Activated CD4-positive, alpha-beta memory T cell treated with anti-CD3 and anti-CD28 coated beads, Interleukin-2, amount 10 ng/mL, durations not matched to agents 7 days and 5 days (primary cell): ENCODE measurements around the gene CADM4. TPM values are rescaled to one million over a fixed set of nuclear protein-coding genes. Genes with fewer than 3 reads are reported as not detected.
A peak's percentile ranks its signal among the peaks of the same experiment; 100 is the strongest.
"Not testable (repeated sequence)": the region's sequence is repeated elsewhere in the genome, so short reads cannot be mapped to it uniquely, and the experiment has no call there.

Experiments used
- CTCF ChIA-PET: fragments of 350-600 bp; sonication (Branson Sonifier 250); formaldehyde crosslinking; loops from one replicate; lab custom pipeline; 2021; ENCODE audit warnings: antibody characterized with exemption, inconsistent platforms; lab: Charles Lee
- POLR2A ChIA-PET: fragments of 350-600 bp; sonication (Branson Sonifier 250); formaldehyde crosslinking; loops from one replicate; lab custom pipeline; 2021; ENCODE audit warnings: antibody characterized with exemption; lab: Charles Lee
- DNase-seq: peaks from one replicate; pipeline ENCODE4 v3.0.0-alpha.2; 2020
- H3K27ac Mint-ChIP-seq: one replicate; pipeline ENCODE4 v1.8.0; 2021; ENCODE audit warnings: mild to moderate bottlenecking, mixed read lengths
- H3K27me3 Mint-ChIP-seq: one replicate; pipeline ENCODE4 v1.8.0; 2021; ENCODE audit warnings: mixed read lengths
- H3K36me3 Mint-ChIP-seq: one replicate; pipeline ENCODE4 v1.8.0; 2021; ENCODE audit warnings: low read depth, mixed read lengths
- H3K4me1 Mint-ChIP-seq: one replicate; pipeline ENCODE4 v1.8.0; 2021; ENCODE audit warnings: mixed read lengths
- H3K4me3 Mint-ChIP-seq: one replicate; pipeline ENCODE4 v1.8.0; 2021; ENCODE audit warnings: mild to moderate bottlenecking, mixed read lengths
- H3K9me3 Mint-ChIP-seq: one replicate; pipeline ENCODE4 v1.8.0; 2021; ENCODE audit warnings: mixed read lengths
- total RNA-seq, 2 experiments: library from RNA; stranded (reverse); gene quantifications; one replicate each; pipeline ENCODE4 v1.2.3, GENCODE V29; 2021

Gene CADM4
- total RNA-seq, 2 experiments from 2014 or later: 0.43 to 0.60 TPM

- peaks cover 74% of the 10 kb centered on the region for H3K36me3 Mint-ChIP-seq
- H3K27me3 Mint-ChIP-seq: no peaks in the 10 kb centered on the region
- peaks cover 11% of the 10 kb centered on the region for H3K9me3 Mint-ChIP-seq
- DNase-seq: no peak
- peaks cover 5% of the 10 kb centered on the region for H3K4me1 Mint-ChIP-seq
- CTCF ChIA-PET: no interaction called here
- no peak overlapping the region for H3K27ac Mint-ChIP-seq
- no peak overlapping the region for H3K4me3 Mint-ChIP-seq
- POLR2A ChIA-PET: no interaction called here
Measured at GRCh38 chr19:43658494-43658893, 18.8 kb upstream of the CADM4 start.

DNA sequence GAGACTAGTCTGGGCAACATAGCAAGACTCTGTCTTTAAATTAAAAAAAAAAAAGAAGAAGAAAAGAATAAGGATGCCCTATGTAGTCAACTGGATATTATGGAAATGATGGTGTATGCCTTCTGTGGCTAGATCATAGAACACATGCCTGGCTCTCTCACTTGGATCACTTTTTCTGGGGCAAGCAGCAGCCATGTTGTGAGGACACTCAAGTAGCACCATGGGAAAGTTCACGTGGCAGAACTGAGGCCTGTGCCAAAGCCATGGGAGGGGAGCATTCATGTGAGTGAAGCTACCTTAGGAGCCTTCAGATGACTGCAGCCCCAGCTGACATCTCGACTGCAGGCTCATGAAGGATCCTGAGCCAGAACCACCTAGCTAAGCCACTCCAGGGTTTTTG is 18.4 kb upstream of the CADM4 start:
- POLR2A ChIA-PET: no interaction called here
- Mint-ChIP-seq H3K36me3 (peaks cover 76% of the 10 kb centered on the region), H3K9me3 (peaks cover 11% of the 10 kb centered on the region)

DNA sequence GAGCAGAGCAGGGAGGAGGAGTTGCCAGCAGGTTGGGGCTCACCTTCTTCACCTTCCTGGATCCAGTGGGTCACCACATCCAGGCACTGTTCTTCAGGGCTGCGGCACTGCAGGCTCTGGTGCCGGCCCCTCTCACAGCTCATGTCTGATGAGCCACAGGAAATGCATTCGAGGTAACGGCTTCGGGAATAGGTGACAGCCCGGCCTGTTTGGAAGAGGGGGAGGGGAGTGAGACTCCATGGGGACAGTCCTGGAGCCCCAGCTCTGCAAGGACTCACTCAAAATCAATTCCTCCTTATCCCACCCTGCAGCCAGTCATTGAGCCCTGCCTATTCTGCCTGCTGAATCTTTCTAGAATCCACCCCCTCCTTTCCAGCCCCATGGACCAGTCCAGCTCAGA is 16.8 kb upstream of the CADM4 start:
- POLR2A ChIA-PET: no interaction called here
- Mint-ChIP-seq H3K36me3 (peaks cover 73% of the 10 kb centered on the region), H3K27ac (no peak overlapping the region)

More for the DNA sequence above, 18.4 kb upstream of the CADM4 start:
- peaks cover 3% of the 10 kb centered on the region for H3K4me1 Mint-ChIP-seq
- no peak overlapping the region for H3K4me3 Mint-ChIP-seq
- CTCF ChIA-PET: interaction anchor here (2.3 kb wide), 1 partner anchor 11 kb away, joined by 6 read pairs; no protein-coding TSS in a partner anchor
- H3K27me3 Mint-ChIP-seq: no peaks in the 10 kb centered on the region
- DNase-seq: no peak
- H3K27ac Mint-ChIP-seq: no peak overlapping the region

GRCh38 chr19:43652546-43652874 is 12.9 kb upstream of the CADM4 start:
- POLR2A ChIA-PET: no interaction called here
- Mint-ChIP-seq H3K36me3 (peaks cover 53% of the 10 kb centered on the region), H3K27ac (no peak overlapping the region), H3K4me1 (peaks cover 4% of the 10 kb centered on the region), H3K4me3 (no peak overlapping the region), H3K9me3 (no peaks in the 10 kb centered on the region), H3K27me3 (no peaks in the 10 kb centered on the region)
- CTCF ChIA-PET: interaction anchor here (0.7 to 2.1 kb wide), 4 partner anchors 11 to 117 kb away, joined by 3 to 9 read pairs (median 6); no protein-coding TSS in a partner anchor
- DNase-seq: no peak

More for the DNA sequence above, 16.8 kb upstream of the CADM4 start:
- Mint-ChIP-seq H3K9me3 (peaks cover 11% of the 10 kb centered on the region), H3K4me1 (peaks cover 4% of the 10 kb centered on the region), H3K27me3 (no peaks in the 10 kb centered on the region), H3K4me3 (no peak overlapping the region)
- no peak for DNase-seq
- CTCF ChIA-PET: interaction anchor here (1.0 to 2.3 kb wide), 2 partner anchors 12 to 224 kb away, joined by 4 to 6 read pairs; no protein-coding TSS in a partner anchor

GRCh38 chr19:43651758-43652545 is 12.3 kb upstream of the CADM4 start:
- CTCF ChIA-PET: interaction anchor here (1.3 to 2.1 kb wide), 3 partner anchors 11 to 97 kb away, joined by 5 to 9 read pairs (median 8); no protein-coding TSS in a partner anchor
- Mint-ChIP-seq H3K4me1 (peaks cover 4% of the 10 kb centered on the region), H3K27ac (no peak overlapping the region), H3K36me3 (peaks cover 54% of the 10 kb centered on the region), H3K4me3 (no peak overlapping the region), H3K9me3 (no peaks in the 10 kb centered on the region), H3K27me3 (no peaks in the 10 kb centered on the region)
- POLR2A ChIA-PET: no interaction called here
- DNase-seq: peak; percentile 56

DNA sequence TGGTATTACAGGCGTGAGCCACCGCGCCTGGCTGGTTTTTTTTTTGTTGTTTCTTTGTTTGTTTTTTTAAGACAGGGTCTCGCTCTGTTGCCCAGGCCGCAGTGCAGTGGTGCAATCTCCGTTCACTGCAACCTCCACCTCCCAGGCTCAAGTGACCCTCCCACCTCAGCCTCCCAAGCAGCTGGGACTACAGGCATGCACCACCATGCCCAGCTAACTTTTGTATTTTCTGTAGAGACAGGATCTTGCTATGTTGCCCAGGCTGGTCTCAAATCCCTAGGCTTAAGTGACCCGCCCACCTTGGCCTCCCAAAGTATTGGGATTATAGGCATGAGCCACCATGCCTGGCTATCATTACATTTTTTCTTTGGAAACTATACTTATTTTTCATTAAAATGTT is 10.6 kb upstream of the CADM4 start:
- H3K4me3 Mint-ChIP-seq, H3K4me1 Mint-ChIP-seq, DNase-seq, H3K27ac Mint-ChIP-seq, H3K27me3 Mint-ChIP-seq, POLR2A ChIA-PET, H3K9me3 Mint-ChIP-seq: not testable (repeated sequence)
- H3K36me3 Mint-ChIP-seq: peaks cover 49% of the 10 kb centered on the region
- CTCF ChIA-PET: interaction anchor here (1.3 kb wide), 1 partner anchor 18 kb away, joined by 4 read pairs; no protein-coding TSS in a partner anchor

GRCh38 chr19:43649514-43649913 is 9.9 kb upstream of the CADM4 start:
- POLR2A ChIA-PET: no interaction called here
- H3K27me3 Mint-ChIP-seq: no peaks in the 10 kb centered on the region
- H3K27ac Mint-ChIP-seq: no peak overlapping the region
- peaks cover 44% of the 10 kb centered on the region for H3K36me3 Mint-ChIP-seq
- H3K4me3 Mint-ChIP-seq: no peak overlapping the region
- CTCF ChIA-PET: interaction anchor here (1.3 kb wide), 1 partner anchor 19 kb away, joined by 4 read pairs; no protein-coding TSS in a partner anchor
- H3K4me1 Mint-ChIP-seq: peaks cover 4% of the 10 kb centered on the region
- H3K9me3 Mint-ChIP-seq: no peaks in the 10 kb centered on the region
- DNase-seq: no peak

DNA sequence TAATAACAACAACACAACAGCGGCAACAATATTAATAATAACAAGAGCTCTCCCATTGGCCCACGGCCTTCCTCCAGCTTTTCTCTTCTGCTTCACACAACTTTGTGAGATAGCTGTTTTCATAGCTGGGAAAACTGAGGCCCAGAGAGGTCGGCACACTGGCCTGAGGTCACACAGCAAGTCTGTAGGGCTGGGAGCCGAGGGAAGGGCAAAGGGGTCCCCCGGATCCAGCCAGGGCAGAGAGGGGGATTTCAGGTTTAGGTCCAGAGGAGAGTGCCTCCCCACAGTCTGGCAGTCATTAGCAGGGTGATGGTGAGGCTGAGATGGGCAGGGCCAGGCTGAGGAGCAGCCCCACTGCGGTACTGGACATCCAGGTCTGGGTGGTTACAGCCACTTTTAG is 9.0 kb upstream of the CADM4 start:
- H3K36me3 Mint-ChIP-seq: peaks cover 38% of the 10 kb centered on the region
- POLR2A ChIA-PET: no interaction called here
- peaks cover 2% of the 10 kb centered on the region for H3K27me3 Mint-ChIP-seq

DNA sequence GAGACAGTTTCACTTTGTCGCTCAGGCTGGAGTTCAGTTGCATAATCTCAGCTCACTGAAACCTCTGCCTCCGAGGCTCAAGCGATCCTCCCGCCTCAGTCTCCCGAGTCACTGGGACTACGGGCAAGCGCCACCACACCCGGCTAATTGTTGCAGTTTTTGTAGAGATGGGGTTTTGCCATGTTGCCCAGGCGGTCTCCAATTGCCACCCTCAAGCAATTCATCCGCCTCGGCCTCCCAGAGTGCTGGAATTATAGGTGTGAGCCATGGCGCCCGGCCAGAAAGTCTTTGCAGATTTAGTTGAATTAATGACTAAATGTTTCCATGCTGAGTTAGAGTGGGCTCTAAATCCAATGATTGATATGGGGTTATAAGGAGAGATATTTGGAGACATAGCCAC is 4.5 kb upstream of the CADM4 start:
- Mint-ChIP-seq H3K27me3 (peaks cover 19% of the 10 kb centered on the region), H3K4me3 (no peak overlapping the region), H3K4me1 (peaks cover 9% of the 10 kb centered on the region), H3K36me3 (peaks cover 24% of the 10 kb centered on the region), H3K9me3 (no peaks in the 10 kb centered on the region), H3K27ac (no peak overlapping the region)
- DNase-seq: no peak
- POLR2A ChIA-PET: no interaction called here
- CTCF ChIA-PET: no interaction called here

More for the DNA sequence above, 9.0 kb upstream of the CADM4 start:
- Mint-ChIP-seq H3K27ac (no peak overlapping the region), H3K9me3 (no peaks in the 10 kb centered on the region), H3K4me3 (no peak overlapping the region), H3K4me1 (peaks cover 4% of the 10 kb centered on the region)
- DNase-seq: no peak
- CTCF ChIA-PET: no interaction called here

DNA sequence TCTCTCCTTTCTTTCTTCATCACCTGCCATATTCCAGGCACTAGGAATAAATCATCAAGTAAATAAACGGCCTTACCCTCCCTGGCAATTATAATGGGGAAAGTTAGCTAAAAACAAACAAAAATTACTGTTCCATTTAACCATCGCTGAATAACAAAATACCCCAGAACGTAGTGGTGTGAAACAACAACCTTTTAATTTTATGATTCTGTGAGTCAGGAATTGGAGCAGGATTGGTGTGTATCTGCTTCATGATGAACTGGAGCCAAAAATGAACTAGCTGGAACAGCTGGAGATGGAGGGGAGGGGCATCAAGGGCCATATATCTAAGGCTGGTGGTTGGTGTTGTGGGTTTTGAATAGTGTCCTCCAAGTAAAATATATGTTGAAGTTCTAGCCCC is 3.7 kb upstream of the CADM4 start:
- no peak for DNase-seq
- Mint-ChIP-seq H3K4me3 (no peak overlapping the region), H3K27me3 (peaks cover 28% of the 10 kb centered on the region), H3K9me3 (no peaks in the 10 kb centered on the region), H3K27ac (no peak overlapping the region), H3K4me1 (peaks cover 14% of the 10 kb centered on the region), H3K36me3 (peaks cover 20% of the 10 kb centered on the region)
- ChIA-PET CTCF (interaction anchor here (0.8 kb wide), 1 partner anchor 88 kb away, joined by 3 read pairs; no protein-coding TSS in a partner anchor), POLR2A (no interaction called here)

DNA sequence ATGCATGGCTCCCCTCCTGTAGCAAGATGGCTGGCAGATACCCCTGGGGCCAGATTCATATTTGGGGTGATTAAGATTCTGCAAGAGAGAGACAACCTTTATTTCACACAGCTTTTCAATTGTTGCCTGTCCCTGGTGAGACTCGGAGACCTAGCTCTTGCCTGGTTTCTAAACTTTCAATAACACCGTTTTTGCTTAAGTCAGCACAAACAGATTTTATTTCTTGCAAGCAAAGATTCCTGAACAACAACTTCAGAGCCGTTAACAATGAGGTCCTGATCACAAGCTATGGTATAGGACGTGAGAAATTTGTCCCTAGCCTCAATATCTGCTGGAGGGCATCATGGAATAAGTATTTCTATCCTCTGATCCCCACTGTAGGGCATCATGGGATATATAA is 2.9 kb upstream of the CADM4 start:
- peaks cover 34% of the 10 kb centered on the region for H3K27me3 Mint-ChIP-seq
- DNase-seq: no peak
- H3K4me1 Mint-ChIP-seq: peaks cover 14% of the 10 kb centered on the region
- ChIA-PET CTCF (no interaction called here), POLR2A (no interaction called here)
- no peaks in the 10 kb centered on the region for H3K9me3 Mint-ChIP-seq
- H3K4me3 Mint-ChIP-seq: no peak overlapping the region
- H3K36me3 Mint-ChIP-seq: peaks cover 14% of the 10 kb centered on the region
- H3K27ac Mint-ChIP-seq: no peak overlapping the region

GRCh38 chr19:43641333-43641732 is 1.7 kb upstream of the CADM4 start:
- peak overlapping the region; percentile 24 for H3K4me3 Mint-ChIP-seq

GRCh38 chr19:43640424-43640757 is 741 bp upstream of the CADM4 start:
- Mint-ChIP-seq H3K36me3 (no peaks in the 10 kb centered on the region), H3K27me3 (peaks cover 43% of the 10 kb centered on the region), H3K9me3 (no peaks in the 10 kb centered on the region), H3K4me3 (peak overlapping the region; percentile 66), H3K27ac (no peak overlapping the region), H3K4me1 (peaks cover 14% of the 10 kb centered on the region)
- DNase-seq: no peak
- ChIA-PET CTCF (interaction anchor here (1.5 to 1.9 kb wide), 2 partner anchors 12 to 28 kb away, joined by 3 to 5 read pairs; no protein-coding TSS in a partner anchor), POLR2A (interaction anchor here (1.1 kb wide), 1 partner anchor 14 kb away, joined by 3 read pairs; no protein-coding TSS in a partner anchor)

More at GRCh38 chr19:43641333-43641732, 1.7 kb upstream of the CADM4 start:
- H3K4me1 Mint-ChIP-seq: peaks cover 14% of the 10 kb centered on the region
- ChIA-PET POLR2A (interaction anchor here (1.1 kb wide), 1 partner anchor 15 kb away, joined by 3 read pairs; no protein-coding TSS in a partner anchor), CTCF (interaction anchor here (0.9 to 1.9 kb wide), 3 partner anchors 11 to 209 kb away, joined by 3 to 5 read pairs (median 3); no protein-coding TSS in a partner anchor)
- H3K9me3 Mint-ChIP-seq: no peaks in the 10 kb centered on the region
- peaks cover 42% of the 10 kb centered on the region for H3K27me3 Mint-ChIP-seq
- H3K36me3 Mint-ChIP-seq: peaks cover 4% of the 10 kb centered on the region
- H3K27ac Mint-ChIP-seq: no peak overlapping the region
- DNase-seq: no peak
